HepG2 (cell line): ENCODE measurements around the gene STRADB. TPM values are rescaled to one million over a fixed set of nuclear protein-coding genes. Genes with fewer than 3 reads are reported as not detected.
A peak's percentile ranks its signal among the peaks of the same experiment; 100 is the strongest.

Experiments
- ATAC-seq: fragments of 200-7000 bp; cut with Tn5 transposase; 3 replicates; pipeline ENCODE4 v1.9.1; 2020; ENCODE audit warnings: mild to moderate bottlenecking, moderate library complexity
- BruUV-seq: library from RNA; stranded (reverse); fragments of 400-500 nt; replicated peaks from 2 replicates; lab custom pipeline; 2021; lab: Mats Ljungman, UMichigan
- CTCF ChIA-PET: fragments of 300-600 bp; formaldehyde crosslinking; extraction: SDS; loops from one replicate; lab custom pipeline; 2021; ENCODE audit warnings: low total read pairs, inconsistent platforms, low intra/inter-chr PET ratio; lab: Yijun Ruan, JAX
- POLR2A ChIA-PET: fragments of 350-600 bp; sonication (Branson Sonifier 250); formaldehyde crosslinking; loops from one replicate; lab custom pipeline; 2020; ENCODE audit warnings: antibody characterized with exemption, inconsistent platforms; lab: Yijun Ruan, JAX
- DNase-seq: peaks from one replicate; pipeline ENCODE4 v3.0.0-alpha.2; 2015; ENCODE audit warnings: low spot score
- FAIRE-seq: peaks from 3 replicates; lab custom pipeline; 2011; peaks lifted over from hg19 to GRCh38; lab: Jason Lieb, UNC
- H2AFZ ChIP-seq: one replicate; pipeline ENCODE4 v1.6.1; 2011; ENCODE audit warnings: low read length, inconsistent platforms
- H3K27ac ChIP-seq: fragments of 300-600 bp; 3 replicates; pipeline ENCODE4 v1.8.0; 2011; ENCODE audit warnings: mixed run types, mild to moderate bottlenecking, mixed read lengths, low read length, inconsistent platforms; ENCODE audit not compliant: insufficient read depth; ENCODE audit errors: extremely low read length
- H3K27me3 ChIP-seq, 2 experiments: fragments of 200-600 bp in 1 of 2; 2 replicates in 1 of 2; 3 replicates in 1 of 2; pipeline versions ENCODE4 v1.6.0 to v1.8.0; 2011; ENCODE audit warnings: low read length in 2 of 2, mild to moderate bottlenecking in 2 of 2, moderate library complexity in 2 of 2, inconsistent platforms in 1 of 2; ENCODE audit not compliant: insufficient read depth in 2 of 2, control insufficient read depth in 1 of 2
- H3K36me3 ChIP-seq, 2 experiments: fragments of 200-600 bp in 1 of 2; replicated peaks in 1 of 2; 2 replicates in 1 of 2; 3 replicates in 1 of 2; pipeline versions ENCODE4 v1.5.1 to v1.8.0; 2011; ENCODE audit warnings: low read length in 2 of 2, inconsistent platforms in 1 of 2; ENCODE audit not compliant: insufficient read depth in 2 of 2, control insufficient read depth in 1 of 2
- H3K4me1 ChIP-seq: 2 replicates; pipeline ENCODE4 v1.5.1; 2012; ENCODE audit warnings: low read length, inconsistent platforms; ENCODE audit not compliant: insufficient read depth
- H3K4me2 ChIP-seq: 2 replicates; pipeline ENCODE4 v1.6.0; 2011; ENCODE audit warnings: low read depth, low read length, inconsistent platforms
- H3K4me3 ChIP-seq, 3 experiments: fragments of 200-600 bp in 1 of 3; sonication (generic), shearing (Covaris generic) in 1 of 3; replicated peaks in 1 of 3; 2 replicates each; pipeline ENCODE4 v1.5.1; 2011 to 2016; ENCODE audit warnings: low read length in 3 of 3, inconsistent platforms in 2 of 3, low read depth in 2 of 3, mild to moderate bottlenecking in 2 of 3, control low read depth in 1 of 3, mixed read lengths in 1 of 3; ENCODE audit not compliant: insufficient read depth in 1 of 3
- H3K79me2 ChIP-seq: one replicate; pipeline ENCODE4 v1.6.1; 2011; ENCODE audit warnings: low read length, inconsistent platforms; ENCODE audit not compliant: insufficient read depth
- H3K9ac ChIP-seq: 2 replicates; pipeline ENCODE4 v1.6.0; 2011; ENCODE audit warnings: mild to moderate bottlenecking, low read depth, low read length, inconsistent platforms; ENCODE audit not compliant: insufficient read depth
- H3K9me3 ChIP-seq: 2 replicates; pipeline ENCODE4 v1.5.1; 2012; ENCODE audit warnings: mild to moderate bottlenecking, low read length
- H4K20me1 ChIP-seq: 2 replicates; pipeline ENCODE4 v1.6.0; 2011; ENCODE audit warnings: inconsistent platforms, mild to moderate bottlenecking, low read length, moderate library complexity; ENCODE audit not compliant: insufficient read depth
- BRF2 ChIP-seq: sonication (generic); formaldehyde crosslinking; IDR thresholded peaks from 2 replicates; pipeline ENCODE4 v1.8.1; 2022; ENCODE audit warnings: mild to moderate bottlenecking, missing genetic modification reagents
- CHD2 ChIP-seq: IDR thresholded peaks from 2 replicates; pipeline ENCODE4 v1.6.1; 2011; ENCODE audit warnings: low read depth, low read length, improper control_type of control experiment
- PHF20 ChIP-seq: sonication (generic); formaldehyde crosslinking; IDR thresholded peaks from 2 replicates; pipeline ENCODE4 v1.5.0; 2020; ENCODE audit warnings: mild to moderate bottlenecking, missing genetic modification reagents
- RBM39 ChIP-seq: fragments of 200-400 bp; formaldehyde crosslinking; IDR thresholded peaks from one replicate; pipeline ENCODE4 v1.6.1; 2018; ENCODE audit warnings: antibody characterized with exemption, mild to moderate bottlenecking, low read depth, low read length; ENCODE audit not compliant: poor library complexity, severe bottlenecking
- SAP130 ChIP-seq: IDR thresholded peaks from 2 replicates; pipeline ENCODE4 v1.6.1; 2016; ENCODE audit warnings: low read depth
- SIN3A ChIP-seq: IDR thresholded peaks from 2 replicates; pipeline ENCODE4 v1.6.1; 2011; ENCODE audit warnings: low read depth, mild to moderate bottlenecking, control low read depth, low read length, borderline replicate concordance
- SOX13 ChIP-seq, 3 experiments: fragments of 450-650 bp in 1 of 3; sonication (generic) in 1 of 3; formaldehyde crosslinking in 1 of 3; IDR thresholded peaks in 2 of 3; conservative IDR thresholded peaks in 1 of 3; 2 replicates each; pipeline versions ENCODE4 v1.5.0 to v1.6.1; 2016 to 2020; ENCODE audit warnings: antibody characterized with exemption in 1 of 3, mild to moderate bottlenecking in 1 of 3, missing compliant biosample characterization in 1 of 3, missing genetic modification reagents in 1 of 3, moderate library complexity in 1 of 3
- TFDP2 ChIP-seq: sonication (generic); formaldehyde crosslinking; IDR thresholded peaks from 2 replicates; pipeline ENCODE4 v1.4.0; 2020; ENCODE audit warnings: missing genetic modification reagents
- THAP9 ChIP-seq: sonication (generic); formaldehyde crosslinking; IDR thresholded peaks from 2 replicates; pipeline ENCODE4; 2020; ENCODE audit warnings: missing genetic modification reagents, mild to moderate bottlenecking, borderline replicate concordance
- ZFP91 ChIP-seq: sonication (generic); formaldehyde crosslinking; IDR thresholded peaks from 2 replicates; pipeline ENCODE4 v1.9.0; 2022; ENCODE audit warnings: missing genetic modification reagents, mild to moderate bottlenecking, borderline replicate concordance
- ZNF234 ChIP-seq: sonication (generic); formaldehyde crosslinking; conservative IDR thresholded peaks from 2 replicates; pipeline ENCODE4 v1.5.1; 2020; ENCODE audit warnings: mild to moderate bottlenecking, missing genetic modification reagents
- ZNF570 ChIP-seq: sonication (generic); formaldehyde crosslinking; IDR thresholded peaks from 2 replicates; pipeline ENCODE4 v1.4.0; 2020; ENCODE audit warnings: mild to moderate bottlenecking, missing genetic modification reagents, borderline replicate concordance
- ZNF761 ChIP-seq: sonication (generic); formaldehyde crosslinking; conservative IDR thresholded peaks from 2 replicates; pipeline ENCODE4 v1.4.0; 2020; ENCODE audit warnings: mild to moderate bottlenecking, missing genetic modification reagents
- ZSCAN29 ChIP-seq: sonication (generic); formaldehyde crosslinking; conservative IDR thresholded peaks from 2 replicates; pipeline ENCODE4 v1.4.0; 2020; ENCODE audit warnings: mild to moderate bottlenecking, missing genetic modification reagents
- WGBS: methylation state at CpG from one replicate; pipeline ENCODE4 v1.1.6; 2017; ENCODE audit warnings: low lambda C conversion rate; 5-methylcytosine and 5-hydroxymethylcytosine counted together
- in situ Hi-C: cut with HindIII; loops from 2 replicates; pipeline ENCODE4 v1.10.0; 2017; ENCODE audit warnings: low pct_unique_long_range_greater_than_20kb; ENCODE audit not compliant: extremely low pct_ligation_motif_present
- intact Hi-C: fragments of 100-400 bp; cut with micrococcal nuclease; formaldehyde crosslinking; loops from one replicate; pipeline ENCODE4 v1.10.0; 2022; ENCODE audit not compliant: unreplicated experiment
- polyA plus RNA-seq, 8 experiments: library from polyadenylated mRNA; depleted of rRNA in 3 of 8; stranded (reverse) in 7 of 8; unstranded in 1 of 8; fragments of >200 nt; fragmentation: Illumina TruSeq in 4 of 8; extraction: Trizol in 4 of 8; gene quantifications; 2 replicates each; pipeline versions ENCODE4 v1.2.1 to v1.2.3, GENCODE V29; 2011 to 2016; ENCODE audit warnings: low read depth in 4 of 8, missing spikeins in 1 of 8, mixed read lengths in 1 of 8; ENCODE audit not compliant: insufficient read depth in 1 of 8
- total RNA-seq, 5 experiments: library from RNA; depleted of rRNA; stranded (reverse); fragments of >200 nt; fragmentation: Illumina TruSeq; extraction: Trizol; gene quantifications; 2 replicates each; pipeline ENCODE4 v1.2.3, GENCODE V29; 2016; ENCODE audit warnings: low read depth in 1 of 5

STRADB gene
- total and polyA plus RNA-seq, 2 of the 13 experiments (the other 11 are each of a cell fraction or from before 2014, with no cell fraction given), result 34.1 to 66.6 TPM

- TF ChIP-seq ZFP91 (CRISPR knock-in tag) (no peak), TFDP2 (CRISPR knock-in tag) (no peak), CHD2 (no peak), ZNF570 (CRISPR knock-in tag) (no peak), SAP130 (CRISPR knock-in tag) (no peak), ZNF761 (CRISPR knock-in tag) (0 out of 2 replicates have a peak, but pooled peaks have one; percentile 38), SOX13 (IDR thresholded peaks at IDR 0.05) (no peak), SOX13 (CRISPR knock-in tag; conservative IDR thresholded peaks at IDR 0.05 in 1 of 2, IDR thresholded peaks at IDR 0.05 in 1 of 2) (peak in 1 of 2 experiments; percentile 60; a peak in 1 of 4 replicates), RBM39 (no peak), SIN3A (no peak)
Observed at GRCh38 chr2:201440182-201440581, 11.4 kb upstream of the STRADB start (continued).

- Histone ChIP-seq H3K9me3 (no peaks in the 10 kb centered on the region), H3K36me3 (no peaks in the 10 kb centered on the region), H3K4me1 (peaks cover 41% of the 10 kb centered on the region), H2AFZ (no peak overlapping the region), H4K20me1 (no peaks in the 10 kb centered on the region), H3K79me2 (peaks cover 8% of the 10 kb centered on the region), H3K27me3 (no peaks in the 10 kb centered on the region), H3K4me2 (no peak overlapping the region), H3K4me3 (no peak overlapping the region), H3K27ac (no peak overlapping the region), H3K9ac (no peak overlapping the region)
- no peak for DNase-seq
- intact Hi-C loops (no loop called here), in situ Hi-C loops (no loop called here)
- no peak for ATAC-seq
- TF ChIP-seq THAP9 (CRISPR knock-in tag), result no peak
- no peak for TF ChIP-seq PHF20 (CRISPR knock-in tag)
- TF ChIP-seq ZNF234, result no peak
- TF ChIP-seq BRF2 (CRISPR knock-in tag), result no peak
- no peak for TF ChIP-seq ZSCAN29 (CRISPR knock-in tag)
- ChIA-PET CTCF (no interaction called here), POLR2A (interaction anchor here (1.8 kb wide), 1 partner anchor 9 kb away, joined by 12 read pairs; the partner anchor contains the start of genes STRADB and TRAK2)
- 97% methylated on average over 7 of the region's 7 CpGs for WGBS
- no TSS peak for BruUV-seq
- FAIRE-seq, result no peak
Observed at GRCh38 chr2:201441409-201441808, 10.1 kb upstream of the STRADB start.
